PC-9 (cell line): ENCODE results near the gene THUMPD3. TPM values are rescaled to one million over a fixed set of nuclear protein-coding genes. Genes with fewer than 3 reads are reported as not detected.
A peak's percentile ranks its signal among the peaks of the same experiment; 100 is the strongest.

Experiments
- BruUV-seq: library from RNA; stranded (reverse); fragments of 400-500 nt; replicated peaks from 2 replicates; lab custom pipeline; 2021; lab: Mats Ljungman, UMichigan
- CTCF ChIA-PET: fragments of 300-600 bp; sonication (Branson Sonifier 250); formaldehyde crosslinking; loops from one replicate; lab custom pipeline; 2022; ENCODE audit warnings: antibody characterized with exemption; lab: Charles Lee
- POLR2A ChIA-PET: fragments of 300-600 bp; sonication (Branson Sonifier 250); formaldehyde crosslinking; loops from one replicate; lab custom pipeline; 2022; ENCODE audit warnings: antibody characterized with exemption; ENCODE audit not compliant: unreplicated experiment; lab: Charles Lee
- DNase-seq, 2 experiments: peaks; one replicate each; pipeline versions ENCODE4 v3.0.0 to v3.0.0-alpha.2; 2015 to 2022; ENCODE audit warnings: mixed read lengths in 1 of 2
- H2AFZ ChIP-seq: fragments of 200-600 bp; sonication (generic); 2 replicates; pipeline ENCODE4 v1.8.1; 2017; ENCODE audit warnings: antibody characterized with exemption
- H3F3A ChIP-seq: fragments of 200-600 bp; sonication (generic); 2 replicates; pipeline ENCODE4 v1.8.1; 2017; ENCODE audit warnings: antibody characterized with exemption, mild to moderate bottlenecking, low read depth; ENCODE audit not compliant: insufficient read depth
- H3K27ac ChIP-seq: fragments of 200-600 bp; sonication (generic); 2 replicates; pipeline ENCODE4 v1.6.1; 2016; ENCODE audit warnings: mixed run types
- H3K27me3 ChIP-seq: fragments of 200-600 bp; sonication (generic); 2 replicates; pipeline ENCODE4 v1.6.1; 2016; ENCODE audit warnings: low read depth, mixed run types; ENCODE audit not compliant: insufficient read depth
- H3K36me3 ChIP-seq: fragments of 200-600 bp; sonication (generic); 2 replicates; pipeline ENCODE4 v1.6.1; 2016; ENCODE audit warnings: low read depth, mixed run types
- H3K4me1 ChIP-seq: fragments of 200-600 bp; sonication (generic); replicated peaks from 2 replicates; pipeline ENCODE4 v1.6.1; 2016; ENCODE audit warnings: mixed run types; ENCODE audit not compliant: insufficient read depth
- H3K4me2 ChIP-seq: fragments of 200-600 bp; sonication (generic); 2 replicates; pipeline ENCODE4 v1.6.1; 2017; ENCODE audit warnings: mixed run types
- H3K4me3 ChIP-seq: fragments of 200-600 bp; sonication (generic); 2 replicates; pipeline ENCODE4 v1.6.1; 2016; ENCODE audit warnings: mixed run types
- H3K79me2 ChIP-seq: fragments of 200-600 bp; sonication (generic); 2 replicates; pipeline ENCODE4 v1.6.1; 2017; ENCODE audit warnings: low read depth, mixed run types
- H3K9me2 ChIP-seq: fragments of 200-600 bp; sonication (generic); 2 replicates; pipeline ENCODE4 v1.8.1; 2017; ENCODE audit warnings: mild to moderate bottlenecking; ENCODE audit not compliant: insufficient read depth
- H3K9me3 ChIP-seq: fragments of 200-600 bp; sonication (generic); 2 replicates; pipeline ENCODE4 v1.8.1; 2016; ENCODE audit warnings: low read depth; ENCODE audit not compliant: insufficient read depth
- H4K20me1 ChIP-seq: fragments of 200-600 bp; sonication (generic); 2 replicates; pipeline ENCODE4 v1.8.1; 2017; ENCODE audit not compliant: insufficient read depth
- CTCF ChIP-seq: fragments of 200-600 bp; sonication (generic); conservative IDR thresholded peaks from 2 replicates; pipeline ENCODE4 v1.6.1; 2017; ENCODE audit warnings: mixed run types, antibody characterized with exemption, mild to moderate bottlenecking, moderate library complexity
- EZH2 ChIP-seq: fragments of 200-600 bp; sonication (generic); IDR thresholded peaks from 2 replicates; pipeline ENCODE4 v1.8.0; 2017; ENCODE audit warnings: antibody characterized with exemption, low read depth
- intact Hi-C: fragments of 100-400 bp; cut with micrococcal nuclease; formaldehyde crosslinking; loops from one replicate; pipeline ENCODE4 v1.10.0; 2022; ENCODE audit not compliant: unreplicated experiment
- total RNA-seq: library from RNA; stranded (reverse); gene quantifications from 2 replicates; pipeline ENCODE4 v1.2.3, GENCODE V29; 2021

Gene THUMPD3
- total RNA-seq, 1 experiment from 2014 or later, result 48.8 TPM

DNA sequence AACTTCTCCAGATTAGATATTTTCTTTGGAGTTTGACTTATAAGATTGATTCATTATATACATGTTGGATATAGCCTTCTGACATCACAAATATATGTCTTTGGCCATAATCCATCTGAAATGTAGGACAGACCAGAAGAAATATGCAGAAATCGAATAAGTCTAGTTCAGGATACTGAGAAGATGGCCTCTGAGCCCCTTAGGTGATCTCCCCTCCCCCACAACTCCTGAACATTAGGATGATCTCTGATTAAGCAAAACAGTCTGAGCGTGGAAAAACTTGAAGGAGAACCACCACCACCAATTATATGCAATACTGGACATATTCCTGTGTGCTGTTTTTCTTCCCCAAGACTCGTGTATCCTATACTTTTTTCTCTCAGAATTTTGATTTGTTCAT is 37.8 kb downstream of the THUMPD3 start:
- Histone ChIP-seq H3K4me3 (peak overlapping the region; percentile 92; the same call in 1 of the 2 replicates), H4K20me1 (peaks cover 70% of the 10 kb centered on the region), H3K79me2 (peaks cover 86% of the 10 kb centered on the region), H2AFZ (no peak overlapping the region), H3K9me2 (no peaks in the 10 kb centered on the region), H3K9me3 (no peaks in the 10 kb centered on the region), H3F3A (peaks cover 20% of the 10 kb centered on the region), H3K4me2 (peak overlapping the region; percentile 90), H3K4me1 (peaks cover 61% of the 10 kb centered on the region), H3K27me3 (no peaks in the 10 kb centered on the region), H3K27ac (no peak overlapping the region), H3K36me3 (0 out of 2 replicates have a peak, but pooled peaks cover 5% of the 10 kb centered on the region)
- intact Hi-C loops, result no loop called here
- BruUV-seq, result no TSS peak
- DNase-seq, result no peak
- CTCF ChIA-PET, result no interaction called here
- POLR2A ChIA-PET, result no interaction called here
- TF ChIP-seq CTCF (no peak), EZH2 (no peak)

DNA sequence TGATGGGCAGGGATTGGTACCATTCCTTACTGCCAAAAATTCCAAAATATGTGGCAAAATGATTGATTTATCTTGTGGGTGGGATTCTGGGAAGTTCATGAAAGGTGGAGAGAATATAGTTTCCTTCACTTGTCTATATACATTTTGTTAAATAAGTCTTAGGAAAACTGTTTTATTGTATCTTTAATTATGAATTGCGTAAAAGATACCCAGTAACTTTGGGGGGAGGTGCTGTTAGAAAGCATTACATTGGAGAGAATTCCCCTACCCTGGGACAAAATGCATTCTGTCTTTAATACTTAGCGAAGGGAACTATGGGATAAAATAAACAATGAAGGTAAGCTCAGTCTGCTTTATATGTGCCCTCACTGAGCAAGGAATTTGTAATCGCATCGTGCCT is 39.1 kb downstream of the THUMPD3 start:
- H3K27ac ChIP-seq, result no peak overlapping the region
- peak overlapping the region; percentile 24; the same call in 1 of the 2 replicates for H3K4me3 ChIP-seq
- H3F3A ChIP-seq, result peaks cover 24% of the 10 kb centered on the region
- TF ChIP-seq EZH2, result no peak
- no peak for TF ChIP-seq CTCF
- H3K4me2 ChIP-seq, result peak overlapping the region; percentile 90
- CTCF ChIA-PET, result no interaction called here
- no peaks in the 10 kb centered on the region for H3K27me3 ChIP-seq
- peaks cover 94% of the 10 kb centered on the region for H3K79me2 ChIP-seq
- BruUV-seq, result no TSS peak
- peaks cover 60% of the 10 kb centered on the region for H3K4me1 ChIP-seq
- no peak overlapping the region for H2AFZ ChIP-seq
- POLR2A ChIA-PET, result no interaction called here
- peaks cover 82% of the 10 kb centered on the region for H4K20me1 ChIP-seq
- DNase-seq, result no peak
- H3K36me3 ChIP-seq, result 0 out of 2 replicates have a peak, but pooled peaks cover 9% of the 10 kb centered on the region
- no peaks in the 10 kb centered on the region for H3K9me2 ChIP-seq
- no peaks in the 10 kb centered on the region for H3K9me3 ChIP-seq
- intact Hi-C loops, result no loop called here

- no peak for DNase-seq
- peaks cover 100% of the 10 kb centered on the region for H3K79me2 ChIP-seq
- H3K9me2 ChIP-seq, result no peaks in the 10 kb centered on the region
- POLR2A ChIA-PET, result interaction anchor here (0.6 kb wide), 1 partner anchor 23 kb away, joined by 11 read pairs; no protein-coding TSS in a partner anchor
- H3K4me2 ChIP-seq, result peak overlapping the region; percentile 90
- H4K20me1 ChIP-seq, result peaks cover 88% of the 10 kb centered on the region
- peaks cover 30% of the 10 kb centered on the region for H3F3A ChIP-seq
- H3K27me3 ChIP-seq, result no peaks in the 10 kb centered on the region
- no TSS peak for BruUV-seq
- H3K4me1 ChIP-seq, result peaks cover 60% of the 10 kb centered on the region
- peak overlapping the region; percentile 24; the same call in 1 of the 2 replicates for H3K4me3 ChIP-seq
- 0 out of 2 replicates have a peak, but pooled peaks cover 9% of the 10 kb centered on the region for H3K36me3 ChIP-seq
- no peak overlapping the region for H3K27ac ChIP-seq
- H3K9me3 ChIP-seq, result no peaks in the 10 kb centered on the region
- no peak overlapping the region for H2AFZ ChIP-seq
- CTCF ChIA-PET, result no interaction called here
- intact Hi-C loops, result no loop called here
- TF ChIP-seq EZH2 (no peak), CTCF (no peak)
Measured at GRCh38 chr3:9402410-9403228, 39.8 kb downstream of the THUMPD3 start.
